GM23338 (cell line): Measurements from ENCODE around the gene MYLK2. TPM values are rescaled to one million over a fixed set of nuclear protein-coding genes. Genes with fewer than 3 reads are reported as not detected.

Experiments
- ATAC-seq: fragments of 200-7000 bp; cut with Tn5 transposase; 3 replicates; pipeline ENCODE4 v1.9.1; 2020
- DNase-seq: peaks from one replicate; pipeline ENCODE4 v3.0.0-alpha.2; 2015; ENCODE audit warnings: low spot score
- H2AFZ ChIP-seq: fragments of 200-600 bp; sonication (generic); 2 replicates; pipeline ENCODE4 v1.8.0; 2016; ENCODE audit warnings: antibody characterized with exemption, mild to moderate bottlenecking, moderate library complexity
- H3F3A ChIP-seq: fragments of 200-600 bp; sonication (generic); replicated peaks from 2 replicates; pipeline ENCODE4 v1.8.0; 2017; ENCODE audit warnings: antibody characterized with exemption, mixed run types, low read depth
- H3K27ac ChIP-seq: fragments of 200-600 bp; sonication (generic); 2 replicates; pipeline ENCODE4 v1.6.1; 2016; ENCODE audit warnings: low read depth
- H3K27me3 ChIP-seq: fragments of 200-600 bp; sonication (generic); 2 replicates; pipeline ENCODE4 v1.8.0; 2016; ENCODE audit warnings: mild to moderate bottlenecking, mixed run types, moderate library complexity; ENCODE audit not compliant: insufficient read depth
- H3K36me3 ChIP-seq: fragments of 200-600 bp; sonication (generic); 2 replicates; pipeline ENCODE4 v1.8.0; 2016; ENCODE audit warnings: mild to moderate bottlenecking; ENCODE audit not compliant: insufficient read depth
- H3K4me1 ChIP-seq: fragments of 200-600 bp; sonication (generic); 2 replicates; pipeline ENCODE4 v1.8.0; 2016; ENCODE audit warnings: mild to moderate bottlenecking, moderate library complexity; ENCODE audit not compliant: insufficient read depth
- H3K4me2 ChIP-seq: fragments of 200-600 bp; sonication (generic); 2 replicates; pipeline ENCODE4 v1.7.1; 2017; ENCODE audit warnings: mixed run types
- H3K4me3 ChIP-seq: fragments of 200-600 bp; sonication (generic); 2 replicates; pipeline ENCODE4 v1.6.1; 2016; ENCODE audit warnings: mixed run types
- H3K79me2 ChIP-seq: fragments of 200-600 bp; sonication (generic); replicated peaks from 2 replicates; pipeline ENCODE4 v1.8.0; 2017; ENCODE audit warnings: mild to moderate bottlenecking; ENCODE audit not compliant: insufficient read depth
- H3K9me2 ChIP-seq: fragments of 200-600 bp; sonication (generic); 2 replicates; pipeline ENCODE4 v1.8.0; 2017; ENCODE audit not compliant: insufficient read depth
- H4K20me1 ChIP-seq: fragments of 200-600 bp; sonication (generic); replicated peaks from 2 replicates; pipeline ENCODE4 v1.8.0; 2017; ENCODE audit warnings: mild to moderate bottlenecking; ENCODE audit not compliant: insufficient read depth
- H3K27ac Mint-ChIP-seq: 2 replicates; pipeline ENCODE4 v1.8.0; 2020; ENCODE audit warnings: inconsistent platforms, mild to moderate bottlenecking, moderate library complexity, mixed read lengths
- H3K27me3 Mint-ChIP-seq: 3 replicates; pipeline ENCODE4 v1.8.0; 2022; ENCODE audit warnings: low read depth, mild to moderate bottlenecking, moderate library complexity, mixed read lengths, inconsistent platforms; ENCODE audit not compliant: insufficient read depth, poor library complexity
- H3K36me3 Mint-ChIP-seq: 3 replicates; pipeline ENCODE4 v1.8.0; 2021; ENCODE audit warnings: low read depth, mild to moderate bottlenecking, inconsistent platforms, moderate library complexity, mixed read lengths
- H3K4me1 Mint-ChIP-seq: 3 replicates; pipeline ENCODE4 v1.8.0; 2020; ENCODE audit warnings: mild to moderate bottlenecking, inconsistent platforms, mixed read lengths
- H3K4me3 Mint-ChIP-seq: 3 replicates; pipeline ENCODE4 v1.8.0; 2021; ENCODE audit warnings: moderate library complexity, mild to moderate bottlenecking, inconsistent platforms, mixed read lengths
- H3K9me3 Mint-ChIP-seq: 3 replicates; pipeline ENCODE4 v1.8.0; 2020; ENCODE audit warnings: moderate library complexity, mild to moderate bottlenecking, inconsistent platforms, mixed read lengths
- CREB1 ChIP-seq: fragments of 250-450 bp; sonication (Bioruptor Pico); IDR thresholded peaks from 2 replicates; pipeline ENCODE4 v1.5.0; 2020; ENCODE audit warnings: low read depth, mild to moderate bottlenecking, moderate library complexity
- ETS1 ChIP-seq: IDR thresholded peaks from 2 replicates; pipeline ENCODE4 v1.6.1; 2016; ENCODE audit warnings: antibody characterized with exemption
- NANOG ChIP-seq: IDR thresholded peaks from 2 replicates; pipeline ENCODE4 v1.6.1; 2016; ENCODE audit warnings: antibody characterized with exemption, borderline replicate concordance
- STAT1 ChIP-seq: IDR thresholded peaks from one replicate; pipeline ENCODE4 v1.6.1; 2016; ENCODE audit warnings: antibody characterized with exemption; ENCODE audit not compliant: unreplicated experiment
- ZNF331 ChIP-seq: fragments of 250-450 bp; sonication (Bioruptor Pico); IDR thresholded peaks from 2 replicates; pipeline ENCODE4 v1.5.0; 2020; ENCODE audit warnings: low read depth, mild to moderate bottlenecking, moderate library complexity
- ZNF462 ChIP-seq: fragments of 250-450 bp; sonication (Bioruptor Pico); IDR thresholded peaks from 2 replicates; pipeline ENCODE4 v1.5.0; 2020; ENCODE audit warnings: mild to moderate bottlenecking, moderate library complexity
- polyA plus RNA-seq: library from polyadenylated mRNA; unstranded; fragments of >200 nt; fragmentation: Nextera tagmentation; extraction: Ambion mirVana; gene quantifications from 2 replicates; pipeline ENCODE4 v1.2.1, GENCODE V29; 2016
- total RNA-seq: library from RNA; depleted of rRNA; stranded (reverse); fragments of >200 nt; shearing (Covaris generic); gene quantifications from 2 replicates; pipeline ENCODE4 v1.2.3, GENCODE V29; 2014

The MYLK2 gene
- total and polyA plus RNA-seq, 2 experiments from 2014 or later = 0.21 to 0.28 TPM

- no peaks in the 10 kb centered on the region for H3K79me2 ChIP-seq
- H3K36me3 ChIP-seq = no peaks in the 10 kb centered on the region
- H3K27ac ChIP-seq = no peak overlapping the region
- no peak for TF ChIP-seq ZNF462
- no peak for TF ChIP-seq CREB1 (CRISPR knock-in tag)
- no peak for TF ChIP-seq STAT1
- no peak for TF ChIP-seq ETS1
- TF ChIP-seq NANOG = no peak
- TF ChIP-seq ZNF331 (CRISPR knock-in tag) = no peak
- no peak overlapping the region for H3K4me3 Mint-ChIP-seq
- H2AFZ ChIP-seq = no peak overlapping the region
- H3K27ac Mint-ChIP-seq = no peak overlapping the region
- no peaks in the 10 kb centered on the region for H3K27me3 ChIP-seq
- no peak for ATAC-seq
- H3K9me2 ChIP-seq = no peaks in the 10 kb centered on the region
- H3K4me3 ChIP-seq = no peak overlapping the region
- H3F3A ChIP-seq = 0 out of 2 replicates have a peak, but pooled peaks cover 9% of the 10 kb centered on the region
- no peak for DNase-seq
- no peak overlapping the region for H3K4me2 ChIP-seq
- peaks cover 4% of the 10 kb centered on the region for H3K4me1 ChIP-seq
- H4K20me1 ChIP-seq = no peaks in the 10 kb centered on the region; the same call in 1 of the 2 replicates
- H3K27me3 Mint-ChIP-seq = peaks cover 9% of the 10 kb centered on the region
- H3K9me3 Mint-ChIP-seq = no peaks in the 10 kb centered on the region; the same call in 2 of the 3 replicates
- H3K4me1 Mint-ChIP-seq = peaks cover 3% of the 10 kb centered on the region; the same call in 2 of the 3 replicates
- no peaks in the 10 kb centered on the region for H3K36me3 Mint-ChIP-seq
Observed at GRCh38 chr20:31824125-31824485, 4.9 kb downstream of the MYLK2 start.
